Tibial artery (tissue), 4 donors: ENCODE results near the gene THAP12.

ENCODE experiments used
- DNase-seq, 2 donors: peaks; one replicate each; pipeline ENCODE4 v3.0.0-alpha.2; 2019
- H3K27ac ChIP-seq, 2 donors: fragments of 200-600 bp; sonication (generic) in 1 of 2; 1 replicate in 1 of 2; 2 replicates in 1 of 2; pipeline ENCODE4 v1.5.1; 2018 to 2019; ENCODE audit warnings: mild to moderate bottlenecking in 1 of 2
- H3K27me3 ChIP-seq, 2 donors: fragments of 200-600 bp; sonication (generic) in 1 of 2; one replicate each; pipeline versions ENCODE4 v1.5.1 to v1.6.0; 2016 to 2019
- H3K36me3 ChIP-seq, 3 donors: fragments of 200-600 bp; sonication (generic) in 2 of 3; one replicate each; pipeline ENCODE4 v1.5.1; 2016 to 2019; ENCODE audit warnings: mild to moderate bottlenecking in 2 of 3
- H3K4me1 ChIP-seq, 4 donors: fragments of 200-600 bp; sonication (generic) in 2 of 4; 1 replicate in 3 of 4; 2 replicates in 1 of 4; pipeline ENCODE4 v1.5.1; 2016 to 2019
- H3K4me3 ChIP-seq, 2 donors: fragments of 200-600 bp; sonication (generic) in 1 of 2; 1 replicate in 1 of 2; 2 replicates in 1 of 2; pipeline ENCODE4 v1.5.1; 2018 to 2019; ENCODE audit warnings: mild to moderate bottlenecking in 2 of 2
- H3K9me3 ChIP-seq, 3 donors: fragments of 200-600 bp; sonication (generic) in 1 of 3; one replicate each; pipeline ENCODE4 v1.5.1; 2016 to 2019
- CTCF ChIP-seq, 2 experiments: fragments of 200-600 bp in 1 of 2; fragments of 450-650 bp in 1 of 2; IDR thresholded peaks; one replicate each; pipeline ENCODE4 v1.5.1; 2017 to 2019; ENCODE audit warnings: antibody characterized with exemption in 2 of 2, mild to moderate bottlenecking in 1 of 2, moderate library complexity in 1 of 2
- intact Hi-C: fragments of 100-400 bp; cut with DNase I; formaldehyde crosslinking; loops from one replicate; pipeline ENCODE4 v1.15.0; 2023; ENCODE audit warnings: low total_unique reads

THAP12 gene

GRCh38 chr11:76339221-76339620, 41.7 kb downstream of the THAP12 start:
- peaks cover 0 to 36% (median 31%) of the 10 kb centered on the region in 4 donors for H3K4me1 ChIP-seq
- no peak for TF ChIP-seq CTCF (IDR thresholded peaks at IDR 0.05)
- peak overlapping the region; percentile 64 to 80 for H3K27ac ChIP-seq
- intact Hi-C loops: no loop called here
- no peaks in the 10 kb centered on the region for H3K36me3 ChIP-seq
- peak; percentile 86 to 91 for DNase-seq
- no peaks in the 10 kb centered on the region for H3K9me3 ChIP-seq
- H3K27me3 ChIP-seq: no peaks in the 10 kb centered on the region
- H3K4me3 ChIP-seq: no peak overlapping the region

GRCh38 chr11:76337923-76338322, 43.0 kb downstream of the THAP12 start:
- DNase-seq: no peak
- H3K9me3 ChIP-seq: no peaks in the 10 kb centered on the region
- peaks cover 0 to 36% (median 31%) of the 10 kb centered on the region in 4 donors for H3K4me1 ChIP-seq
- intact Hi-C loops: no loop called here
- H3K27me3 ChIP-seq: no peaks in the 10 kb centered on the region
- no peak for TF ChIP-seq CTCF (IDR thresholded peaks at IDR 0.05)
- H3K36me3 ChIP-seq: no peaks in the 10 kb centered on the region
- H3K27ac ChIP-seq: peak overlapping the region; percentile 64 to 80
- H3K4me3 ChIP-seq: no peak overlapping the region

GRCh38 chr11:76337469-76337868, 43.5 kb downstream of the THAP12 start:
- H3K4me1 ChIP-seq: peaks cover 0 to 36% (median 31%) of the 10 kb centered on the region in 4 donors
- H3K27me3 ChIP-seq: no peaks in the 10 kb centered on the region
- no peak for TF ChIP-seq CTCF (IDR thresholded peaks at IDR 0.05)
- intact Hi-C loops: no loop called here
- no peaks in the 10 kb centered on the region for H3K9me3 ChIP-seq
- no peak for DNase-seq
- H3K36me3 ChIP-seq: no peaks in the 10 kb centered on the region
- H3K4me3 ChIP-seq: no peak overlapping the region
- peak overlapping the region in 1 of 2 donors; percentile 80 for H3K27ac ChIP-seq

- H3K27ac ChIP-seq: no peak overlapping the region
- peaks cover 0 to 36% (median 31%) of the 10 kb centered on the region in 4 donors for H3K4me1 ChIP-seq
- H3K9me3 ChIP-seq: no peaks in the 10 kb centered on the region
- no peak for TF ChIP-seq CTCF (IDR thresholded peaks at IDR 0.05)
- no peak for DNase-seq
- no peak overlapping the region for H3K4me3 ChIP-seq
- H3K27me3 ChIP-seq: no peaks in the 10 kb centered on the region
- H3K36me3 ChIP-seq: no peaks in the 10 kb centered on the region
- intact Hi-C loops: no loop called here
Measured at GRCh38 chr11:76336597-76336996, 44.3 kb downstream of the THAP12 start.

GRCh38 chr11:76335842-76336241, 45.1 kb downstream of the THAP12 start:
- Histone ChIP-seq H3K4me1 (peaks cover 0 to 31% (median 26%) of the 10 kb centered on the region in 4 donors), H3K9me3 (no peaks in the 10 kb centered on the region), H3K4me3 (no peak overlapping the region), H3K27ac (no peak overlapping the region), H3K36me3 (no peaks in the 10 kb centered on the region), H3K27me3 (no peaks in the 10 kb centered on the region)
- TF ChIP-seq CTCF (IDR thresholded peaks at IDR 0.05): no peak
- no peak for DNase-seq
- intact Hi-C loops: no loop called here

- TF ChIP-seq CTCF (IDR thresholded peaks at IDR 0.05): no peak
- peaks cover 0 to 22% (median 17%) of the 10 kb centered on the region in 4 donors for H3K4me1 ChIP-seq
- no peaks in the 10 kb centered on the region for H3K9me3 ChIP-seq
- no peak overlapping the region for H3K27ac ChIP-seq
- no peak for DNase-seq
- intact Hi-C loops: no loop called here
- no peaks in the 10 kb centered on the region for H3K36me3 ChIP-seq
- H3K27me3 ChIP-seq: peaks cover 0 to 6% of the 10 kb centered on the region in 2 donors
- no peak overlapping the region for H3K4me3 ChIP-seq
Measured at GRCh38 chr11:76334826-76335389, 46.0 kb downstream of the THAP12 start.
